Psoas muscle (tissue), 8 donors: ENCODE measurements around the gene SBF2. TPM values are rescaled to one million over a fixed set of nuclear protein-coding genes. Genes with fewer than 3 reads are reported as not detected.

Experiments
- ATAC-seq, 4 donors: fragments of 200-7000 bp; cut with Tn5 transposase; one replicate each; pipeline ENCODE4 v1.9.1; 2020; ENCODE audit warnings: moderate library complexity in 3 of 4, mild to moderate bottlenecking in 2 of 4
- DNase-seq, 2 donors: peaks; one replicate each; pipeline ENCODE4 v3.0.0-alpha.2; 2020
- H3K27ac ChIP-seq: fragments of 200-600 bp; one replicate; pipeline ENCODE4 v1.8.0; 2022
- H3K27me3 ChIP-seq, 3 donors: fragments of 200-600 bp in 1 of 3; one replicate each; pipeline versions ENCODE4 v1.6.1 to v1.8.0; 2013 to 2022; ENCODE audit warnings: low read length in 2 of 3, mild to moderate bottlenecking in 2 of 3, moderate library complexity in 1 of 3; ENCODE audit not compliant: insufficient read depth in 3 of 3
- H3K36me3 ChIP-seq, 2 donors: fragments of 200-600 bp in 1 of 2; one replicate each; pipeline versions ENCODE4 v1.6.1 to v1.8.0; 2013 to 2022; ENCODE audit warnings: low read depth in 1 of 2, mild to moderate bottlenecking in 1 of 2, moderate library complexity in 1 of 2; ENCODE audit not compliant: insufficient read depth in 1 of 2
- H3K4me1 ChIP-seq: fragments of 200-600 bp; one replicate; pipeline ENCODE4 v1.8.0; 2022
- H3K4me3 ChIP-seq: fragments of 200-600 bp; one replicate; pipeline ENCODE4 v1.8.0; 2022; ENCODE audit warnings: mild to moderate bottlenecking
- H3K9me3 ChIP-seq: fragments of 200-600 bp; one replicate; pipeline ENCODE4 v1.8.0; 2022
- CTCF ChIP-seq: fragments of 200-600 bp; IDR thresholded peaks from one replicate; pipeline ENCODE4 v1.8.0; 2022; ENCODE audit warnings: antibody characterized with exemption
- WGBS, 3 donors: extraction: QIAGEN DNeasy Blood & Tissue Kit; methylation state at CpG; one replicate each; pipeline versions ENCODE4 v1.1.6 to v1.1.7; 2013; 5-methylcytosine and 5-hydroxymethylcytosine counted together
- intact Hi-C, 2 donors: fragments of 100-400 bp; cut with DNase I; formaldehyde crosslinking; loops; one replicate each; pipeline versions ENCODE4 v1.11.0 to v1.14.2; 2022
- polyA plus RNA-seq, 3 donors: library from polyadenylated mRNA; stranded (reverse); fragments of 200-250 nt; gene quantifications; one replicate each; pipeline ENCODE4 v1.2.3, GENCODE V29; 2013
- total RNA-seq, 4 donors: library from RNA; stranded (reverse); fragmentation: NEBNext Ultra II Directional in 2 of 4; extraction: Animal tissue kit (Norgen Biotek cat#: 25700) in 2 of 4; gene quantifications; one replicate each; pipeline versions ENCODE4 v1.2.1 to v1.2.4, GENCODE V29; 2021 to 2023
- donor health status: healthy with polysubstance abuse.
- donor health status: DM: no; HTN: no; CAD: no; lungs with moderate emphysema.
- donor health status: Bipolar disorder and iron deficiency.
- donor health status: healthy.
- donor health status: DM: yes; HTN: yes; CAD: no.
- donor health status: DM: no; HTN: no; CAD: no.
- donor health status: DM: no; HTN: no; CAD: no.
- donor health status: DM: yes; HTN: yes; CAD: no.

SBF2 gene
- total and polyA plus RNA-seq, 7 donors = 3.3 to 12.6 (median 10.6) TPM

GRCh38 chr11:9969068-9969467 lies 325.0 kb downstream of the SBF2 start:
- intact Hi-C loops = no loop called here
- Histone ChIP-seq H3K36me3 (peaks cover 0 to 12% of the 10 kb centered on the region in 2 donors), H3K27me3 (no peaks in the 10 kb centered on the region), H3K4me3 (no peak overlapping the region), H3K4me1 (peaks cover 7% of the 10 kb centered on the region), H3K9me3 (no peaks in the 10 kb centered on the region), H3K27ac (no peak overlapping the region)
- ATAC-seq (no peak), DNase-seq (no peak)
- WGBS, 3 donors = 63 to 73% (median 70%) methylated on average over 2 of the region's 2 CpGs
- TF ChIP-seq CTCF = no peak

- DNase-seq = no peak
- Histone ChIP-seq H3K27ac (no peak overlapping the region), H3K4me1 (no peaks in the 10 kb centered on the region), H3K27me3 (no peaks in the 10 kb centered on the region), H3K36me3 (peaks cover 0 to 42% of the 10 kb centered on the region in 2 donors), H3K4me3 (no peak overlapping the region), H3K9me3 (no peaks in the 10 kb centered on the region)
- intact Hi-C loops = no loop called here
- no peak for ATAC-seq
- TF ChIP-seq CTCF = no peak
Measured at GRCh38 chr11:9962722-9963121, 331.3 kb downstream of the SBF2 start.

GRCh38 chr11:9957072-9957471 lies 336.9 kb downstream of the SBF2 start:
- DNase-seq (no peak), ATAC-seq (no peak)
- no peak overlapping the region for H3K27ac ChIP-seq
- H3K36me3 ChIP-seq = peaks cover 0 to 25% of the 10 kb centered on the region in 2 donors
- no peak overlapping the region for H3K4me3 ChIP-seq
- no peaks in the 10 kb centered on the region for H3K27me3 ChIP-seq
- no peaks in the 10 kb centered on the region for H3K9me3 ChIP-seq
- H3K4me1 ChIP-seq = no peaks in the 10 kb centered on the region
- intact Hi-C loops = no loop called here
- no peak for TF ChIP-seq CTCF
- WGBS, 3 donors = 94 to 99% (median 97%) methylated on average over 4 of the region's 4 CpGs

GRCh38 chr11:9956483-9956882 lies 337.5 kb downstream of the SBF2 start:
- WGBS, 3 donors = 96 to 98% (median 97%) methylated on average over 2 of the region's 2 CpGs
- Histone ChIP-seq H3K4me1 (no peaks in the 10 kb centered on the region), H3K9me3 (no peaks in the 10 kb centered on the region), H3K27me3 (no peaks in the 10 kb centered on the region), H3K27ac (no peak overlapping the region), H3K36me3 (peaks cover 0 to 19% of the 10 kb centered on the region in 2 donors), H3K4me3 (no peak overlapping the region)
- DNase-seq (no peak), ATAC-seq (no peak)
- TF ChIP-seq CTCF = no peak
- intact Hi-C loops = no loop called here

GRCh38 chr11:9955391-9955790 lies 338.6 kb downstream of the SBF2 start:
- ATAC-seq (no peak), DNase-seq (no peak)
- Histone ChIP-seq H3K27me3 (no peaks in the 10 kb centered on the region), H3K9me3 (no peaks in the 10 kb centered on the region), H3K4me3 (no peak overlapping the region), H3K4me1 (no peaks in the 10 kb centered on the region), H3K36me3 (peaks cover 0 to 15% of the 10 kb centered on the region in 2 donors), H3K27ac (no peak overlapping the region)
- no peak for TF ChIP-seq CTCF
- WGBS, 3 donors = 96 to 98% (median 98%) methylated on average over 1 of the region's 1 CpG
- intact Hi-C loops = no loop called here
